SH-SY5Y (cell line): Measurements from ENCODE around the gene IL1RL2.

Experiments used
- GATA2 ChIP-seq: IDR thresholded peaks from 2 replicates; pipeline ENCODE4 v1.6.1; 2011; ENCODE audit warnings: mild to moderate bottlenecking, low read depth, low read length
- GATA3 ChIP-seq: IDR thresholded peaks from 2 replicates; pipeline ENCODE4 v1.6.1; 2011; ENCODE audit warnings: low read depth, mild to moderate bottlenecking, low read length, moderate library complexity

IL1RL2 gene

DNA sequence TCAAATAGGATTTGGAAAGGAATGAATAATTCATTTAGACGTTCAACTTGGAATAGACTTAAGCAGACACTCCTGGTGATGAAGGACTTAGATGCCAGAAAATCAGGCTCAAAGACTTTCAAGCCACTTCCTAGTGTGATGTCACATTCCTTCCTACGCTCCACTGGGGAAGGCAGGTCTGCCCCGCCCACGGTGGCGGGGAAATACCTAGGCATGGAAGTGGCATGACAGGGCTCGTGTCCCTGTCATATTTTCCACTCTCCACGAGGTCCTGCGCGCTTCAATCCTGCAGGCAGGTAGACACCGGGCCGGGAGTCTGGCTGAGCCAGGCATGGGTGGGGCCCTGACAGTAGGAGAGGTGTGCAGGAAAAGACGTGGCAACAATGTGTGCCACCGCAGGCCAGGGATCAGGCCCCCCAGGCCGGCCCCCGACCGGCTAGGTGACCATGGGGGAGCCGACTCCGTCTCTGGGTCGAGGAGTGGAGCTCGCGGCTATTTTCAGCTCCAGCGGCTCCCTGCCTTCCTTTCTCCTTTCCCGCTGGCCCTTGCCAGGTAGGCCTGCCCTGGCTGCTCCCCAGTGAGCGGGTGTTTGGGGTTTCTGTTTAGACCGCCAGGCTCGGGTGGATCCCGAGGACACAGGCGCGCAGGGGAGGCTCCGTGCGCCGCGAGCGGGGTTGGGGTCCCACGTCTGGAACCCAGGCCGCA, at the start of gene IL1RL2:
Gene IL1RL2 (plus strand): TSS at position 233 of the 705 bp plus-strand sequence. CDS start 845 bp downstream, outside the sequence.
- TF ChIP-seq GATA3 (no peak), GATA2 (no peak)

DNA sequence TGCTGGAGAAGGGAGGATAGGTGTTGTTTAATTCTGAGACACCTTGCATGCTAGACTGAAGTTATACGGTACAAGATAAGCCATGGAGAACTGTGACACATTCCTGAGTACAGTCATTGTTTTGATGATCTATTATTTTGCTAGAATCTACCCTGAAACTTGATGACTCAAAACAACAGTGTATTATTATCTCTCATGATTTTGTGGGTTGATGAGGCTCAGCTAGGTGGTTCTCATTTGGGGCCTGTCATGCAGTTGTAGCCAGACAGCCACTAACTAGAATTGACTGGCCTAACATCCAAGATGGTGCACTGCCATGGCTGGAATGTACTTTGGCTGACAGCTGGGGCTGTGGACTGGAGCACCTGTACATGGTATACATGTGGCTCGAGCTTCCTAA, 49.7 kb upstream of the IL1RL2 start:
- TF ChIP-seq GATA2, result no peak
- no peak for TF ChIP-seq GATA3

DNA sequence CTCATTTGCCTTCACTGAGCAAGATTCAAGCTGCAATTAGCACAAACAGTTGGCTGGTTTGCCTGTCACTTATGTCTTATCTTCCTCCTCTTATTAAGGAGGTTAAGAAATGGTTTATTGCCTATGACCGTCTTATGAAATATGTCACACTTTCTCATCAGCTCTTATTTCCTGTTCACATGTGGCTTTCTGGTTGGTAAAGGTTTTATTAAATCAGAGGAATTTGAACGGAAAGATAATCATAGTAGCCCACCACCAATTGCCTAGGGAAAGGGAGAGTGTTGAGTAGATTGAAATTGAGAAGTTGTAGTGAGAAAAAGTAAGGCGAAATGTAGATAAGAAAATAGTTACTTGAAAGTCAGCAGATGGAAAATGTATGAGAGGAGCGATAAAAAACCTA, 48.5 kb upstream of the IL1RL2 start:
- no peak for TF ChIP-seq GATA2
- TF ChIP-seq GATA3, result no peak

DNA sequence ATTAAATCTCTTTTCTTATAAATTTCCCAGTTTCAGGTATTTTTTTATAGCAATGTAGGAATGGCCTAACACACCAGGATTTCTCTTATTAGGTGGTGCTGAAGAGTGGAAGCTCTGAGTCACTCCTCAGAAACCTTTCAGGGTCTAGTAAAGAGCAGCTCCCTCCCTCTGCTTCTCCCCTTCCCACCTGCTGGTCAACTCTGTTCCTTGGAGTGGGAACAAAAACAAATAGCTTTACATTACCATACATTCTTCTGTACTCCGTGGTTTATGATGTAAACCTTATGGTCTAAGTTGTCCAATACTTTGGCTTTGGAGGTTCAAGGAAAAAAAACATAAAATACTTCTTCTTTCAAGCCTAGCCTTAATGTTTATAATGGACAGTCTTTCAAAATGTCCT, 47.0 kb upstream of the IL1RL2 start:
- TF ChIP-seq GATA3 (no peak), GATA2 (no peak)

DNA sequence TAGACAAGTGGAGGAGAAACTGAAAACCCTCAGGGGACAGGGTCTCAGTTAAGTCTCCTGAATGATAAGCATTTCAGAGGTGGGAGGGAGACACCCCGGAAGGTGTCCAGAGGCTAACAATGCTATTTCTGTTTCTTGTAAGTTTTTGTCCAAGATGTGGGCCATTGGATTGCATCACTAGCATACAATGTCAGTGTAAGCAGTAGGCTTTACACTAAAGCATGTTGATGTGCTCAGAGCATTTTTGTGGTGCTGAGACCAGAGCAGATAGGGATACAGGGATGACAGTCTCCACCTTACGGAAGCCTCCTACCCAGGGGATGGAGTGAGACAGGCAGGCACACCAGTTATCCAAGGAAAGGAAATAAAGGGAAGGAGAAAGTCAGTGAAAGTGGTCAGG, 46.4 kb upstream of the IL1RL2 start:
- TF ChIP-seq GATA3 (no peak), GATA2 (no peak)

DNA sequence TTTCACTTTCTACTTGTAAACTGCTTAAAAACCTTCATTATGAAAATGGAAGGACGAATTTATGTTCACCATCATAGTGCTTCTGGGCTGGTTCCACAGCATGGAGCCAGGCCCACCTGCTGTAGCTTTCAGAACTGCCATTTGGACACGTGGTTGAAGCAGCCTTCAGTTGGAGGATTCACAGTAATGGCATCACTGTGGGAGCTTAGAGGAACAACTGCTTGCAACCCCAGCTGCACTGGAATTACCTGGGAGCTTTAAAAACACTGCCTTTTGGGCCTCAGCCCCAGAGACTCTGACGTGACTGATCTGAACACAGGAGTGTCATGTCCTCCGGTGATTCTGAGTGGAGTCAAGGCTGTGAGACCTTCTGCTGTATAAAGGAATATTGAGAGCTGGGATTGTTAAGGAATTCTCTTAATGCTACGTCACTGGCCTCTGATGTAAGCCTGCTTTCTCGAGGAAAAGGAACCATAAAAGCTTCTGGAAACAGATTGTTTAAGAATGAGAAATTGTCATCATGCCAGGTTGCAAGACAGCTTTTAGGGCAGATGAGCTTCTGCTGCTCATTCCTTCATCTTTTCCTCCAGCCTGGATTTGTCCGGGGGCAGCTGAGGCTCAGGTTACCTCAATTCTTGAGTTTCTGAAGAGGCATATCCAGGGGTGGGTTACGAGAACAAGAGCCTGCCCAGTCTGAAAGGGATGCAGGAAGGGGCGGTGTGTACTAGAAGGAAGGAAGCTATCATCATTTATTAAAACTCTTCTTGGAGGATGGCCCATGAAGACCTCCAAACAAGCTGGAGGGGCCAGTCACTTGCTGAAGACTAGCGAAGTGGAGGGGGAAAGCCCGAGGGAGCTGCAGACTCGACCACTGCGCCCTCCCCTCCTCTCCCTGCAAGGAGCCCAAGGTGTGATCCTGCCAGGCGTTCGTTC, 45.5 kb upstream of the IL1RL2 start:
- TF ChIP-seq GATA2, result no peak
- no peak for TF ChIP-seq GATA3

DNA sequence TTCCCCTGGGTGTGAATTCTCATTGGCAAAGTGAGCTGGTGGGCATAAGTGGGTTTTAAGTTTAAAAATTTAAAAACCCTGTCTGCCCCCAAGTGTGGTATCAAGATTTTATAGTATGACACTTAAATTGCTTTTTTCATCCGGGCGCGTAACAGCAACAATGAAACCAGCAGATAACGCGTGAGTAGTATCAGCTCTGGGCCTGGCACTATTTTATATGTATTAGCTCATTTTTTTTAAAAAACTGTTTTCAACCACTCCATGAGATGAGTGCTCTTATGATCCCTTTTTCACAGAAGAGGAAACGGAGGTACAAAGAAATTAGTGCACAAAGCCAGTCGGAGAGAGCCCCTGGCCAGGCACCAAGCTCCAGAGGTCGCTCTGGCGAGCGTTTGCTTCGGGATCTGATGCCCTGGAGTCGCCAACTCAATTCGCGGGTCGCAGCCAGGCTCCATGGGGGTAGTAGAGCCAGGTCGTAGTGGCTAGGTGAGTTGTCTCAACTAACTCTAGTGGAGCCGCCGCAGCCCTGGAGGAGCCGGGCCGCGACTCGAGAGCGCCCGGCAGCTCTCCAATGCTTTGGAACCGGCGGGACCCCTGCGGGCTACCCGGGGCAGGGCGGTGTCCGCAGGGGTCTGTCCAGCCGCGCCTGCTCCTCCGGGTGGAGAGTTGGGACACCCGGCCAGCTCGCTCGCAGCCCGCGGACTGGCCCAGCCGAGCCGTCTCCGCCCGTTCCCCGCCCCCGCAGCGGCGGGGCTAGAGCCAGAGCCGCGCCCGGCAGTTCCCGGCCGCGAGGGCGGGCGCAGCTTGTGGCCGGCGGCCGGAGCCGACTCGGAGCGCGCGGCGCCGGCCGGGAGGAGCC, 44.6 kb upstream of the IL1RL2 start, which contains the start of gene IL1R1:
Gene IL1R1 (plus strand): TSS at position 777 of the 859 bp plus-strand sequence. CDS start 14,979 bp downstream, outside the sequence.
- TF ChIP-seq GATA2 (no peak), GATA3 (no peak)

DNA sequence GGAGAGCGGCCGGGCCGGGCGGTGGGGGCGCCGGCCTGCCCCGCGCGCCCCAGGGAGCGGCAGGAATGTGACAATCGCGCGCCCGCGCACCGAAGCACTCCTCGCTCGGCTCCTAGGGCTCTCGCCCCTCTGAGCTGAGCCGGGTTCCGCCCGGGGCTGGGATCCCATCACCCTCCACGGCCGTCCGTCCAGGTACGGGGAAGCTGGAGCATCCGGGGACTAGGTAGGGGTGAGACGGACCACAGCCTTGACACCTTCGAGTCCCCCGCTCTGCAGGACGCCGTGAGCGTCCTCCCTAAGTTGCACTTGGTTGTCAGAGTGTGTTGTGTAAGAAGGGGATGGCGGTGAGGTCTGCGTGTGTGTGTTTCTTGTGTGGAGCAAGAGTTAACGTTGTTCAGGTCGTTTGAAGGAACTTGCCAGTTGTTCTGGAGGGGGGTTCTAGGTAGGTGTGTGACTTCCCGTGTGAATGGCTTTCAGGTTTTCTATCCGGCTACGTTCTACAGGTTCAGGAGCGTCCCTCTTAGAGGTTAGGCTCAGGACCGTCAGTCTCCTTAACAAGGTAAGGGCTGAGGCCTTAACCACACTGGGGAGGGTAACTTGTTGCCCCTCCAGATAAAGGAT, 43.9 kb upstream of the IL1RL2 start:
- TF ChIP-seq GATA2 (no peak), GATA3 (no peak)

DNA sequence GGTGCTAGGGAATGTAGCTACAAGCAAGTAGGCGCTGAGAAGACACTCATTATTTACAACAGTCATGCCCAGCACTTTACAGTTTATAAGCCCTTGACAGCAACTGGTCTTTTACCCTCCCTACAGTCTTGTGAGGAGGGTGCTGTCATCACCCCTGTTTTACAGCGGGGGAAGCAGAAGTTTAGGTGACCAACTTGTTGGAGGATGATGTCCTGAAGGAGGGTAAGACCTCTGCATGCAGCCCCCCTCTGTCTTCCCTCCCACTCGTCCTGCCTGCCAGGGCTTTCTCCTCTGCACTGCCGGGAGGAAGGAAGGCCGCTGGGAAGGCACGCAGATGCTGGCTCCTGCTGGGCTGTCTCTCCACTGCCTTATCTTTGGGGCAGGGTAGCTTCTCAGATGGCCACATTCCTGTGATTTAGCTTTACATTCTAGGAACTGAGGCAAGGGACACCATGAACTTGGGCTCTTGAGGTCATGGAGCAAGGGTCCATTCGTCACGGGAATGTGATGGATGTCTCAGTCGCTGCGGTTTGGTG, 43.3 kb upstream of the IL1RL2 start:
- no peak for TF ChIP-seq GATA2
- TF ChIP-seq GATA3, result no peak

DNA sequence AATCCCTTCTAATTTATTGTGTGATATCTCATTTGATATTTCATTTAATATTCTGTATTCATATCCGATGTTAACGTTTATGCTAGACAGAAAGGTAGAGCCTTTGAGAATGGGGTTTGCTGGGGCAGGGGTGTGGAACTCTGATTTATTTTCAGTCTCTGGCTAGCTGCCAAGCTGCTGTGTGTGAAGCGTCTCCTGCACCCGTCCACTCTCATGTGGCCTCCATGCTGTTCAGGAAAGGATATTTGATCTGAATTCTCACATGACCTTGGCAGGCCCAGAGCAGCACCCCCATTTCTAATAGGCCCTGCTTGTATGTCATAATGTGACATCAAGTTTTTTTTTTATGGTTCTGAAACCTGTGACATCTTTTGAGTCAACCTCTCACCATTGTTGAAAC, 42.7 kb upstream of the IL1RL2 start:
- TF ChIP-seq GATA2, result no peak
- TF ChIP-seq GATA3, result no peak

DNA sequence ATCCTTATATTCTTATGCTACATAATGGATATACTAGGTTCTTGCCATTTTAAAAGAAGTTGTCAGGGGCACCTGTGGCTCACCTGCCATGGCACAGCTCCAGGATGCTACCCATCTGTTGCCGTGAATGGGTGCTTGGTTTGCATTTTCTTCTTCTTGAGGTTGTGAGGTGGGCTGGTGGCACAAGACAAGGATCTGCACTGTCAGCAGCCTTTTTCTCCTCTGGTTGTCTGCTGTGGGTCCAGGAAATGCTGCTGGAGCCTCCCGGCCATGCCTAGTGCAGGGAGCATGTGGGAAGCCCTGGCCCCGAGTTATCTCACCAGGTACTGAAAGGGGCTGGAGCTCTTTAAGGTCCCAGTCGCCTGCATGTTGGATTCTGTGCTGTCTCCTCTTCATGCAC, 41.7 kb upstream of the IL1RL2 start:
- TF ChIP-seq GATA2 (no peak), GATA3 (no peak)

DNA sequence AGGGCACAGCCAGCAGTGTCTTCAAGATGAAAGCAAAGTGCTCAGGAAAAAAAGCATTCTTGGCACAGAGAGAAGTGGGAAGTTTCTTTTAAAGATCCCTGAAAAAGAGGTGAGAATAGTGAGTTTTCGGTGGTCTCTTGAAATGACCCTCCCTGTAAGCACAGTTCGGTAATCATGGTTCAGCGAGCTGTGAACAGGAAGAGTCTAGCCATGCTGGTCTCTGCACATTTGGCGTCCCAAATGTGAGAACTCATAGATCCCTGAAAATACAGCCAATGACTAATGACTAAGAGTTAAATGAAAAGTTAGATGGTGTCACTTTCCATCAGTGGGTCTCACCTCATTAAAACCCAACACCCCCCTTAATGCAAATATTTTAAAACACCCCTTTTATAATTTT, 40.9 kb upstream of the IL1RL2 start:
- TF ChIP-seq GATA3, result no peak
- no peak for TF ChIP-seq GATA2

DNA sequence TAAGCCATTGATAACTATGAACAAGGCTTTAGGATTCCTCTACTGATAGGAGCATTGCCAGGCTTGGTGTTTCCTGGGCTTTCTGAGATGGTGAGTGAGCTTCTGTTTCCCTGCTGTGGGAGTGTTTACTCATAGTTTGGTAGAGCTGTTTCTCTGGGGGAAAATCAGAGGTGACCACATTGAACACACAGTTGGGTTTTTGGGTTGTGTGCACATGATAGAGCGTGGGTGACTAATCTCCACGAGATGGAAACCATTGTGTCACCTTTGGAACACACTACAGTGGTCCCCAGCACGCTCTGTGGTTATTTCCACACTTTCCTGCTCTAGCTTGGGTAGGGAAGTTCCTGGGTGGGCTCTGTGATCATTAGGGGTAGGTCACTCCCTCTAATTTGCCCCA, 38.9 kb upstream of the IL1RL2 start:
- TF ChIP-seq GATA2 (no peak), GATA3 (no peak)

DNA sequence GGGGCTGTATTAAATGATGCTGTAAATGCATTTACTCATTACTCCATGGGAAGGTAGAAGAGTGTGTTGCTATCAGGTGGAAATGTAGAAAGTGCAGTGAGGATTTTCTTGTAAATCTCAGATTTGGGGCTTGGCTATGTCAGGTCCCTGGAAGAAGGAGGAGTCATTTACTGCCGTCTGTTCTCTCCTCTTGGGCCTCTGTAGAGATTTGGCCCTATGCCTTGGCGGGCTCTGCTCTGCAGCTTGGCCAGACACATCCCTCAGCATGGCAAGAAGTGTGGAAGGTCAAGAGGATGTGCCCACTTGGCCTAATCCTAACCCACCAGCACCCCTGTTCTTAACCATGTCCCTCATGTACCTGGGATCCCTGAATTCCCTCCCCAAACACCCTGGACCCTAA, 37.6 kb upstream of the IL1RL2 start:
- TF ChIP-seq GATA3, result no peak
- no peak for TF ChIP-seq GATA2
